Stimulated activated CD8-positive, alpha-beta memory T cell treated with anti-CD3 and anti-CD28 coated beads, Interleukin-12 subunit alpha, Interleukin-12 subunit beta, amount 100 ng/mL, for 24 hours (primary cell): ENCODE data around the gene STAT6.

Source experiments
- DNase-seq: peaks from one replicate; pipeline ENCODE4 v3.0.0-alpha.2; 2020; ENCODE audit errors: extremely low read depth

Gene STAT6

DNA sequence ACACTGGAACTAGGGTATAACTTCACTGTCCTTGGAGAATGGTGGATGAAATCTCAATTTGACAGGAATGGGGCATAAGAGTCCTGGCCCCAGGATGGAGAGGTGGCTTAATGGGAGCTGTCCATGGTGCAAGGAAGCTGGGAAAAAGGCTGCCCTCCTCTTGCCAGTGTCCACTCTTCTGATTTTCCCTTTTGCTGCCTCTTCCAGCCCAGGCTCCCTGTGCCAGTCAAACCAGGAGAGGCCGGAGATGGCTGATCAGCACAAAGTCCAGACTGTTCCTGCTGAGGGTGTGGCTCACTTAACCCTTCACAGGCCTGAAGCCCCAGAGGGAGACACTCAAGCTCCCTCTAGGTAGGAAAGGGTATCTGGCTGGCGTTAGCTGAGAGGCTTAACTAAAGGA is 61.3 kb downstream of the STAT6 start, which contains the start of gene MYO1A:
Gene MYO1A (minus strand): TSS at position 240 of the 400 bp plus-strand sequence. CDS start 1,806 bp downstream, outside the sequence.
- no peak for DNase-seq

DNA sequence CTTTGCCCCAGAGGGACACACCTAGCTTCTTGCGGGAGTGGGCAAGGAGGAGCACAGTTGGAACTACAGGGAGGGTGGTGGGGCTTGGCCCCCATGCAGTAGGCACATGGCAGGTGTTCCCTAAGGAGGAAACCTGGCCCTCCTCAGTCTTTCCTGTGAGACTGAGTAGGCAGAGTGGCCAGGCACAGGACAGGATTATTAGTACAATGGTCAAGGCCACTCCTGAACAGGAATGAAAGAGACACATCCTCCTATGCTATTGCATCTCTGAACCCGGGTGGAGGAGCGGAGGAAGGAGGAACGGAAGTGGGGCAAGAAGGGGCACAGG is 62.1 kb downstream of the STAT6 start:
- DNase-seq: no peak

DNA sequence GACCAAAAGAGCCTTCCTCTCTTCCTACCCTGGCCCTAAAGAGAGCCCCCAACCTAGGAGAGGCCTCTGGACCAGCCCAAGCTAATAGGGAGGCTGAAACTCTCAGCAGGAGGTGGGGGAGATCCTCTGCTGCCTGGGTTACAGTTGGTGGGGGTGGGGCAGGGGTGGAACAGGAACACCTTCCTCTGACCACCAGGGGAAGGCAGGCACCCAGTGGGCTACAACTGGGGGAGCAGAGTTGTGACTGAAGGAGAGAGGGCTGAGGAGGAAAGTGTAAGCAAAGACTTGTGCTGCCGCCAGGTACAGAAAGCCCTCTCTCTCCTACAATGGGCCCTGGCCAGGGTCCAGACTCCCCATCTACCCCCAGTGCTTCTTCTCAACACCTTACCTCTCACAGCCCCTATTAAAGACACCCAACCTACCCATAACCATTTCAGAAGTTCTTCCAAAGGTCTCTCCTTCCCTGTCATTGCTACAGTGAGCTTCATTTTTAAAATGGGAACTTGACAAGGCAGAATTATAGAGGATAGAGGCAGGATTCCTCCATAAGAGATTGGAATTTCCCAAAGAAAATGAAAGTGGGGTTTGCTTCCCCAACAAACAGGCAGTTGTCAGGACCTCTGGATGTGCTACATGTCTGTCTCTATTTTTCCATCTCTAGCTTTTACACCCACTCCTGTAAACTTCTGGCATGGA is 62.6 kb downstream of the STAT6 start:
- DNase-seq: no peak

DNA sequence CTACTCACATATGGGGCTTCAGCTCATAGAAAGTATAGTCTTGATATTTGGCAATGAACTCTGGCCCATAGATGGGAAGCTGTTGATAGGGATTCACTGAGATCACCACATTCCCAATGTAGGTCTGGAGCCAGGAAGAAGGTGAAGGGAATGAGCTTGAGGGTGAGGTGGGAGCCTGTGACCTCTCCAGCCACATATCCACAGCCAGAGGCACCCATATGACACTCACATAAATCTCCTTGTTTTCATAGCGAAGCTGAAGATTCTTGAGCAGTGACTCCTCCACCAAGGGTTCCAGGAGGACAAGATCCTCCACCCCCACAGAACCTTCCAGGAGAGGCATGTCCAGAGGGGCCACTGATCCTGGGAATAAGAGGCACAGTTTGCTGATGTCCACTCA is 63.2 kb downstream of the STAT6 start:
- no peak for DNase-seq

DNA sequence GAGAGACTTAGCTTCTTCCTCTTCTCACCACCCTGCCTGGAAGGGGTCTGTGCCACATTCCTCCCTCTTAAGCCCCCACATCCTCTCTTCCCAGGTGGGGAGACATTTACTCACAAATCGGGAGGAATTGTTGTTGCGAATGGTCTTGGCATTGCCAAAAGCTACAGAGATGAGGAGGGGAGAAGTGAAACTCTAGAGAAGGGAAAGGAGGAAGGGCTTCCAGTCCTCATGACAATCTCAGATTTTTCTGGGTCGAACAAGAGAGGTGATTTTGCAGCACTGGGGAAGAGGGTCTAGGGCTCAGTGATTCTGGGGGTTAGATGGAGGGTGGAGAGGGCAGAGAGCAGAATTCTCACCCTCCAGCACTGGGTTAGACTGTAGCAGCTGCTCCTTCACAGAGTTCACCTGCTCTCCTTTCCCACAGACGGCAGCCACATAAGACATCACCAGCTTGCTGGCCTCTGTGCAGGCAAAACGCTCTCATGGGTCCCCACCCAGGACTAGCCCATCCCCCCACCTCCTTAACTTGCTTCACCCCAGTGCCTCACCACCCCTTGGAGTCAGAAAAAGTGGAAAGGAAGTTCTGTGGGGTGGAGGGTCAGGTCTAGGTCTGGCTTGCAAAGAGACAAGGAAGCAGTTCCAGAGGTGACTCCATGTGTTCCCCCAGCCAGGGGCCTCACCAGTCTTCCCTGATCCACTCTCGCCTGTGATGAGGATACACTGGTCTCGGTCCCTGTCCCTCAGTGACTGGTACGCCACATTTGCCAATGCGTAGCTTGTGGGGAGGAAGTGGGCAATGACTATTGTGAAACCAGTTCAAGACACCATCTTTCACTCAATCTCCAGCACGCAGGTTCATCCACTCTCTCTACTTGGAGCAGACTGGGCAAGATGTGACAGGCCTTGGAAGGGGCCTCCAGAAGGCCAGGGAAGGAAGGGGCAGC is 63.9 kb downstream of the STAT6 start:
- no peak for DNase-seq

DNA sequence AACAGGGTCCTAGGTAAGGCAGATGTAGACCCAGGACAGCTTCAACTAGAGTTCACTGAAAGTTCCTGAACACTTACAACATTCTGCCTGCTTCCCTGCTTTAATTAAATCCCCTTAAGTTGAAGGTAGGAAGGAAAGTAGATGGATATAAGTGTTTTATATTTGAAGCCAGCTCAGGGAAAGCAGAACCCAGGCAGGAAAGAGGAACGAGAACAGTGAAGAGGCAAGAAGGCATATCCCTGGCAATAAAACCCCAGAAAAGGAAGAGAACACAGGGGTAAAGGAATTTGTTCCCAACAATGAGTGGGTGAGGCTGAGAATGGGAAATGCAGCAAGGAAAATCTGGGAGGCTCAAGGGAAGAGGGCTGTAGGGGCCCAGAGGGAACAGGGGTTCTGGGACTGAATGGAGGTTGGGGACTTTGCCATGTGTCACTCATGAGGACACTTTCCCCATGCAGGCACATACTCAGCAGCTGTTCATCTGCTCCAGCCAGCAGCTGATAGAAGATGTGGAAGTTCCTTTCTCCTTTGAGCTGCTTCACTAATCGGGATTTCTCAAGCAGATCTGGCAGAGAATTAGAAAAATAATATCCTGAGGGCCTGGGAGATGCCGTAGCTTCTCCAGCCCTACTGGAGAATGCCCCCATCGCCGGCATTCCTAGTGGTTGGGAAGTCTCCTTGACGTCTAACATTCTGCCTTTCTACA is 64.9 kb downstream of the STAT6 start:
- DNase-seq: no peak
